ENCODE results near the gene RPP30.
A peak's percentile ranks its signal among the peaks of the same experiment; 100 is the strongest.

The RPP30 gene

DNA sequence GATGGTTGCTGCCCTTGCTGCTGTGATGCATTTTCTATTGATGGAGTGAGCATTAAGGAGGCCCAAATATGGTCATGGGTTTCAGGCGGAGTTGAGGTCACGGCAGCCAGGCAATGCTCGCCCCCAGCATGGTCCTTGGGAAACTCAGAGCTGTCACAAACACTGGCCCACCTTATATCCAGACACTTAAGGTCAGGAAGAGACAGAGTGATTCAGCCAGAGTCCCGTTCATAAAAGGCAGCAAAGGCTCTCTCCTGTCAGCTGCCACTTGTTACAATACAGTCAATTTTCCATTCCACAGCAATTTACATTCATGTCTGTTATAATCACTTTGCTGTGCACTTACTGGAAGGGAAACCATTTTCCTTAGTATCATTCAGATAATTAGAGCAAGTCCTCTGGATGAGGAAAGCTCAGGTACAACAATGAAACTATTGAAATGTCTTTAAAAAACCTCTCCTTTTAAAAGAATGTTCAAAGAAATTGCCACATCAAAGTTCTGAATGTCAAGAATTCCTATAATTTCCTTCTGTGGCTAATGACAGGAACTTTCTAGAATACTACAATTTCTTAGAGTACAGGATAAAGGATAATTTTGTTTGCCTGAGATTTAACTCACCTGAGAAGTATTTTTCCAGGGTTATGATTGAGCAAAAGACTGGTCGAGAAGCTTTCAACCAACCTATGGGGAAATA is 64.0 kb downstream of the RPP30 start:
- H3K4me1 ChIP-seq (ENCODE audit: control insufficient read depth, insufficient read depth, low read depth, low read length) = peaks cover 8% of the 10 kb centered on the region
- peak; percentile 61 for DNase-seq
- peak overlapping the region in 1 of 2 experiments; percentile 40 for H3K23ac ChIP-seq (ENCODE audit: low read length in 2 of 2)
- H2BK15ac ChIP-seq (ENCODE audit: low read depth, poor library complexity, severe bottlenecking) = peak overlapping the region; percentile 86
- H3K4me2 ChIP-seq (ENCODE audit: low read length, poor library complexity, severe bottlenecking) = no peak overlapping the region
- H3K9ac ChIP-seq (ENCODE audit: low read length) = no peak overlapping the region
- H3K79me1 ChIP-seq (replicated peaks; ENCODE audit: low read length, poor library complexity, severe bottlenecking) = no peaks in the 10 kb centered on the region
- no peak overlapping the region for H2BK5ac ChIP-seq (ENCODE audit: low read depth, low read length, poor library complexity, severe bottlenecking)
- peak overlapping the region; percentile 90 for H2BK120ac ChIP-seq (ENCODE audit: low read depth, low read length)
- H4K8ac ChIP-seq (ENCODE audit: low read length) = peak overlapping the region; percentile 75
- H3K14ac ChIP-seq (ENCODE audit: low read length in 2 of 2) = peak overlapping the region in 1 of 2 experiments; percentile 11
- 20% methylated on average over 5 of the region's 5 CpGs for WGBS
- peak overlapping the region; percentile 25 for H3K27ac ChIP-seq (ENCODE audit: low read length, poor library complexity, severe bottlenecking)
- peak overlapping the region; percentile 14 to 31 for H3K18ac ChIP-seq (ENCODE audit: low read depth in 1 of 2, low read length in 2 of 2)
- H2BK12ac ChIP-seq (ENCODE audit: low read length in 2 of 2) = peak overlapping the region; percentile 69 to 93
- H4K91ac ChIP-seq (ENCODE audit: low read length) = peak overlapping the region; percentile 29
- peaks cover 0 to 2% of the 10 kb centered on the region in 2 experiments for H3K27me3 ChIP-seq (ENCODE audit: control insufficient read depth in 1 of 2, insufficient read depth in 1 of 2, low read length in 2 of 2)
- H2AK5ac ChIP-seq (ENCODE audit: low read length, severe bottlenecking) = peak overlapping the region; percentile 50
- no peaks in the 10 kb centered on the region for H3K9me3 ChIP-seq (ENCODE audit: control insufficient read depth, low read length)
- no peak overlapping the region for H3K4me3 ChIP-seq (ENCODE audit: insufficient read depth in 1 of 2, low read depth in 1 of 2, low read length in 2 of 2)
- peak overlapping the region; percentile 27 to 41 for H3K4ac ChIP-seq (ENCODE audit: low read depth in 1 of 2, low read length in 2 of 2)
- H3K36me3 ChIP-seq (ENCODE audit: control insufficient read depth in 1 of 2, insufficient read depth in 2 of 2, low read depth in 1 of 2, low read length in 2 of 2) = no peaks in the 10 kb centered on the region
- peak overlapping the region; percentile 58 for H2AFZ ChIP-seq (ENCODE audit: low read depth, low read length)

DNA sequence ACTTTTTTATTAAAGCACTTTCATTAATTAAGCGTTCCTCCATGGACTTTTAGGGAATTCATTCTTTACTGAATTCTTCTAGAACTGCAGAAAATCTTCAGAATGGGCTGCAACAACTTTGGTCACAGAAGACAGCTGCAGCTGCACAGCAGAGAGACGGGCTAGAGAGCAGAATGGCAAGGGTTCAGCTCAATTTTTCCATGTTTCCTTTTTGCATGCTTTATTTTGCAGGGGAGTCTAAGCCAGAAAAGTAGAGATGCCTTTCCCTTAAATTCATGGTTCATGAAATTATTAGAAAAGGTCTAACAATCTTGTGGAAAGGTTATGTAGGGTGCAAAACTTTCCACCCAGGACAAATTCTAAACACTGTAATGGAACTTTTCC is 64.5 kb downstream of the RPP30 start:
- Histone ChIP-seq H2AK5ac (ENCODE audit: low read length, severe bottlenecking) (no peak overlapping the region), H3K14ac (ENCODE audit: low read length in 2 of 2) (no peak overlapping the region), H3K79me1 (replicated peaks; ENCODE audit: low read length, poor library complexity, severe bottlenecking) (no peaks in the 10 kb centered on the region), H2BK12ac (ENCODE audit: low read length in 2 of 2) (no peak overlapping the region), H3K4me3 (ENCODE audit: insufficient read depth in 1 of 2, low read depth in 1 of 2, low read length in 2 of 2) (no peak overlapping the region), H4K8ac (ENCODE audit: low read length) (no peak overlapping the region), H3K27me3 (ENCODE audit: control insufficient read depth in 1 of 2, insufficient read depth in 1 of 2, low read length in 2 of 2) (peaks cover 0 to 2% of the 10 kb centered on the region in 2 experiments), H2BK120ac (ENCODE audit: low read depth, low read length) (no peak overlapping the region), H3K9ac (ENCODE audit: low read length) (no peak overlapping the region), H2BK15ac (ENCODE audit: low read depth, poor library complexity, severe bottlenecking) (no peak overlapping the region), H3K36me3 (ENCODE audit: control insufficient read depth in 1 of 2, insufficient read depth in 2 of 2, low read depth in 1 of 2, low read length in 2 of 2) (no peaks in the 10 kb centered on the region), H3K27ac (ENCODE audit: low read length, poor library complexity, severe bottlenecking) (no peak overlapping the region), H2AFZ (ENCODE audit: low read depth, low read length) (no peak overlapping the region), H3K4me2 (ENCODE audit: low read length, poor library complexity, severe bottlenecking) (no peak overlapping the region), H2BK5ac (ENCODE audit: low read depth, low read length, poor library complexity, severe bottlenecking) (no peak overlapping the region), H3K4me1 (ENCODE audit: control insufficient read depth, insufficient read depth, low read depth, low read length) (peaks cover 4% of the 10 kb centered on the region), H3K9me3 (ENCODE audit: control insufficient read depth, low read length) (no peaks in the 10 kb centered on the region), H3K23ac (ENCODE audit: low read length in 2 of 2) (no peak overlapping the region), H3K4ac (ENCODE audit: low read depth in 1 of 2, low read length in 2 of 2) (no peak overlapping the region), H3K18ac (ENCODE audit: low read depth in 1 of 2, low read length in 2 of 2) (peak overlapping the region in 1 of 2 experiments; percentile 68), H4K91ac (ENCODE audit: low read length) (no peak overlapping the region)
- 66% methylated on average over 2 of the region's 2 CpGs for WGBS
- DNase-seq = no peak

- Histone ChIP-seq H3K4ac (ENCODE audit: low read depth in 1 of 2, low read length in 2 of 2) (peak overlapping the region in 1 of 2 experiments; percentile 4), H3K36me3 (ENCODE audit: control insufficient read depth in 1 of 2, insufficient read depth in 2 of 2, low read depth in 1 of 2, low read length in 2 of 2) (no peaks in the 10 kb centered on the region), H3K27me3 (ENCODE audit: control insufficient read depth in 1 of 2, insufficient read depth in 1 of 2, low read length in 2 of 2) (peaks cover 0 to 2% of the 10 kb centered on the region in 2 experiments), H3K9me3 (ENCODE audit: control insufficient read depth, low read length) (no peaks in the 10 kb centered on the region), H3K4me3 (ENCODE audit: insufficient read depth in 1 of 2, low read depth in 1 of 2, low read length in 2 of 2) (no peak overlapping the region), H3K4me2 (ENCODE audit: low read length, poor library complexity, severe bottlenecking) (no peak overlapping the region), H3K79me1 (replicated peaks; ENCODE audit: low read length, poor library complexity, severe bottlenecking) (no peaks in the 10 kb centered on the region), H3K14ac (ENCODE audit: low read length in 2 of 2) (no peak overlapping the region), H3K4me1 (ENCODE audit: control insufficient read depth, insufficient read depth, low read depth, low read length) (peaks cover 4% of the 10 kb centered on the region), H2BK12ac (ENCODE audit: low read length in 2 of 2) (peak overlapping the region; percentile 34 to 61), H4K8ac (ENCODE audit: low read length) (peak overlapping the region; percentile 8), H3K9ac (ENCODE audit: low read length) (no peak overlapping the region), H3K27ac (ENCODE audit: low read length, poor library complexity, severe bottlenecking) (no peak overlapping the region), H3K23ac (ENCODE audit: low read length in 2 of 2) (no peak overlapping the region), H3K18ac (ENCODE audit: low read depth in 1 of 2, low read length in 2 of 2) (peak overlapping the region; percentile 51 to 59), H2AFZ (ENCODE audit: low read depth, low read length) (peak overlapping the region; percentile 47), H2BK5ac (ENCODE audit: low read depth, low read length, poor library complexity, severe bottlenecking) (no peak overlapping the region), H2BK120ac (ENCODE audit: low read depth, low read length) (no peak overlapping the region), H2AK5ac (ENCODE audit: low read length, severe bottlenecking) (no peak overlapping the region), H2BK15ac (ENCODE audit: low read depth, poor library complexity, severe bottlenecking) (no peak overlapping the region), H4K91ac (ENCODE audit: low read length) (peak overlapping the region; percentile 85)
- 48% methylated on average over 4 of the region's 8 CpGs for WGBS
- DNase-seq = peak; percentile 19
These were observed 66.0 kb downstream of the RPP30 start for GRCh38 chr10:90937645-90938258.

DNA sequence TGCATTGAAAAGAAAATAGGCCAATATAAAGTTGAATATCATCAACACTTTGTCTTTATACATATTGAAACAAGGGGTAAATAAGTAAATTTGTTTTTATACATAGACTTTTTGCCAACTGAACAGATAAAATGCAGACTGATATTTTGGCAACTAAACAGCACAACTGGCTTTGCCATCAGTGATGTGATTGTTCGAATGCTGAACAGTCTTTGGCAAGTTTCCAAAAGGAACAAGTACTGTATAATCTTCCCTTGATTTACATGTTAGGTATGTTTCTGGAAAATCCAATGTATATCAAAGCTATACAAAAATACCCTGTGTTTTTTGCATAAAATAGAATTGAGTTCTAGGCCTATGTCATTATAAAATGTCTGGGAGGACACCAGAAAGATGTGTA is 67.3 kb downstream of the RPP30 start:
- WGBS = 88% methylated on average over 1 of the region's 1 CpG
- Histone ChIP-seq H3K27me3 (ENCODE audit: control insufficient read depth in 1 of 2, insufficient read depth in 1 of 2, low read length in 2 of 2) (peaks cover 0 to 2% of the 10 kb centered on the region in 2 experiments), H2AK5ac (ENCODE audit: low read length, severe bottlenecking) (no peak overlapping the region), H3K9ac (ENCODE audit: low read length) (no peak overlapping the region), H2BK12ac (ENCODE audit: low read length in 2 of 2) (no peak overlapping the region), H3K14ac (ENCODE audit: low read length in 2 of 2) (no peak overlapping the region), H3K23ac (ENCODE audit: low read length in 2 of 2) (no peak overlapping the region), H3K4ac (ENCODE audit: low read depth in 1 of 2, low read length in 2 of 2) (no peak overlapping the region), H4K91ac (ENCODE audit: low read length) (no peak overlapping the region), H3K4me3 (ENCODE audit: insufficient read depth in 1 of 2, low read depth in 1 of 2, low read length in 2 of 2) (no peak overlapping the region), H2BK15ac (ENCODE audit: low read depth, poor library complexity, severe bottlenecking) (no peak overlapping the region), H3K4me2 (ENCODE audit: low read length, poor library complexity, severe bottlenecking) (no peak overlapping the region), H3K79me1 (replicated peaks; ENCODE audit: low read length, poor library complexity, severe bottlenecking) (no peaks in the 10 kb centered on the region), H3K27ac (ENCODE audit: low read length, poor library complexity, severe bottlenecking) (no peak overlapping the region), H2AFZ (ENCODE audit: low read depth, low read length) (no peak overlapping the region), H3K9me3 (ENCODE audit: control insufficient read depth, low read length) (no peaks in the 10 kb centered on the region), H4K8ac (ENCODE audit: low read length) (no peak overlapping the region), H2BK5ac (ENCODE audit: low read depth, low read length, poor library complexity, severe bottlenecking) (no peak overlapping the region), H3K4me1 (ENCODE audit: control insufficient read depth, insufficient read depth, low read depth, low read length) (peaks cover 4% of the 10 kb centered on the region), H2BK120ac (ENCODE audit: low read depth, low read length) (no peak overlapping the region), H3K36me3 (ENCODE audit: control insufficient read depth in 1 of 2, insufficient read depth in 2 of 2, low read depth in 1 of 2, low read length in 2 of 2) (no peaks in the 10 kb centered on the region), H3K18ac (ENCODE audit: low read depth in 1 of 2, low read length in 2 of 2) (no peak overlapping the region)
- DNase-seq = no peak

Data from mesenchymal stem cell (in vitro differentiated cells and primary cell).